ENCODE results near the gene C20orf96. TPM values are rescaled to one million over a fixed set of nuclear protein-coding genes. Genes with fewer than 3 reads are reported as not detected.

C20orf96 gene
- polyA plus RNA-seq, 1 donor (not counting 4 experiments of a cell fraction or from before 2014, with no cell fraction given), result 3.6 TPM

Other genes starting within 250 kb of the C20orf96 start
- gene DEFB125, start 203.1 kb downstream of the C20orf96 start, polyA plus RNA-seq, result not detected in 3 replicates
- gene DEFB126, start 148.2 kb downstream of the C20orf96 start, polyA plus RNA-seq, result not detected in 3 replicates
- gene DEFB127, start 133.3 kb downstream of the C20orf96 start, polyA plus RNA-seq, result not detected in 3 replicates
- not detected in 3 replicates for gene DEFB128, start 101.0 kb downstream of the C20orf96 start, polyA plus RNA-seq
- not detected in 3 replicates for gene DEFB129, start 63.5 kb downstream of the C20orf96 start, polyA plus RNA-seq
- gene DEFB132, start 33.0 kb downstream of the C20orf96 start, polyA plus RNA-seq, result not detected in 3 replicates
- 4.9 to 6.8 TPM (median 5.7 TPM) in 3 replicates for gene ZCCHC3, start 6.8 kb upstream of the C20orf96 start, polyA plus RNA-seq
- 1.4 to 3.5 TPM (median 1.9 TPM) in 3 replicates for gene SOX12, start 34.8 kb upstream of the C20orf96 start, polyA plus RNA-seq
- 10.4 to 29.0 TPM (median 14.0 TPM) in 3 replicates for gene NRSN2, start 56.4 kb upstream of the C20orf96 start, polyA plus RNA-seq
- 52.6 to 68.4 TPM (median 57.6 TPM) in 3 replicates for gene TRIB3, start 90.0 kb upstream of the C20orf96 start, polyA plus RNA-seq
- gene RBCK1, start 117.5 kb upstream of the C20orf96 start, polyA plus RNA-seq, result 83.3 to 136 TPM (median 129 TPM) in 3 replicates
- gene TBC1D20, start 171.8 kb upstream of the C20orf96 start, polyA plus RNA-seq, result 24.5 to 31.1 TPM (median 29.0 TPM) in 3 replicates